ENCODE data around the gene WNT3A.

Gene WNT3A

DNA sequence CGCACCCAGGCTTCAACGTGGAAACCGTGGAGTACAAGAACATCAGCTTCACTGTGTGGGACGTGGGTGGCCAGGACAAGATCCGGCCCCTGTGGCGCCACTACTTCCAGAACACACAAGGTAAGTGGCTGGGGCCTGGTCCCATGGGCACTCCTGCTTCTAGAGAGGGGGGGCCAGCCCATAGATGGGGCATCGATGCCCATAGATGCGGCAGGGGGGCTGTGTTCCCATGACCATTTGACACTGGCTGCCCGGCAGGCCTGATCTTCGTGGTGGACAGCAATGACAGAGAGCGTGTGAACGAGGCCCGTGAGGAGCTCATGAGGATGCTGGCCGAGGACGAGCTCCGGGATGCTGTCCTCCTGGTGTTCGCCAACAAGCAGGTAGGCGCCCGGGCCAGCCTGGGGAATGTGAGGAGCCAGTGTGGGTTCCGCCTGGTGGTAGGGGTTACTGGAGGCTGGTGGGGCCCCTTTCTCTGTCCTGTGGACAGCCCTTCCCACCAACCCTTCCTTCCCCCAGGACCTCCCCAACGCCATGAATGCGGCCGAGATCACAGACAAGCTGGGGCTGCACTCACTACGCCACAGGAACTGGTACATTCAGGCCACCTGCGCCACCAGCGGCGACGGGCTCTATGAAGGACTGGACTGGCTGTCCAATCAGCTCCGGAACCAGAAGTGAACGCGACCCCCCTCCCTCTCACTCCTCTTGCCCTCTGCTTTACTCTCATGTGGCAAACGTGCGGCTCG is 90.7 kb downstream of the WNT3A start:
- DNase-seq (ENCODE audit: low read depth) = no peak
- TF ChIP-seq, protein P1, sequence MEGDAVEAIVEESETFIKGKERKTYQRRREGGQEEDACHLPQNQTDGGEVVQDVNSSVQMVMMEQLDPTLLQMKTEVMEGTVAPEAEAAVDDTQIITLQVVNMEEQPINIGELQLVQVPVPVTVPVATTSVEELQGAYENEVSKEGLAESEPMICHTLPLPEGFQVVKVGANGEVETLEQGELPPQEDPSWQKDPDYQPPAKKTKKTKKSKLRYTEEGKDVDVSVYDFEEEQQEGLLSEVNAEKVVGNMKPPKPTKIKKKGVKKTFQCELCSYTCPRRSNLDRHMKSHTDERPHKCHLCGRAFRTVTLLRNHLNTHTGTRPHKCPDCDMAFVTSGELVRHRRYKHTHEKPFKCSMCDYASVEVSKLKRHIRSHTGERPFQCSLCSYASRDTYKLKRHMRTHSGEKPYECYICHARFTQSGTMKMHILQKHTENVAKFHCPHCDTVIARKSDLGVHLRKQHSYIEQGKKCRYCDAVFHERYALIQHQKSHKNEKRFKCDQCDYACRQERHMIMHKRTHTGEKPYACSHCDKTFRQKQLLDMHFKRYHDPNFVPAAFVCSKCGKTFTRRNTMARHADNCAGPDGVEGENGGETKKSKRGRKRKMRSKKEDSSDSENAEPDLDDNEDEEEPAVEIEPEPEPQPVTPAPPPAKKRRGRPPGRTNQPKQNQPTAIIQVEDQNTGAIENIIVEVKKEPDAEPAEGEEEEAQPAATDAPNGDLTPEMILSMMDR (conservative IDR thresholded peaks at IDR 0.05; ENCODE audit: control insufficient read depth, insufficient read depth, low read depth, low read length) = no peak
- no peak overlapping the region for H3K4me3 ChIP-seq (ENCODE audit: control insufficient read depth, low read depth, low read length)

DNA sequence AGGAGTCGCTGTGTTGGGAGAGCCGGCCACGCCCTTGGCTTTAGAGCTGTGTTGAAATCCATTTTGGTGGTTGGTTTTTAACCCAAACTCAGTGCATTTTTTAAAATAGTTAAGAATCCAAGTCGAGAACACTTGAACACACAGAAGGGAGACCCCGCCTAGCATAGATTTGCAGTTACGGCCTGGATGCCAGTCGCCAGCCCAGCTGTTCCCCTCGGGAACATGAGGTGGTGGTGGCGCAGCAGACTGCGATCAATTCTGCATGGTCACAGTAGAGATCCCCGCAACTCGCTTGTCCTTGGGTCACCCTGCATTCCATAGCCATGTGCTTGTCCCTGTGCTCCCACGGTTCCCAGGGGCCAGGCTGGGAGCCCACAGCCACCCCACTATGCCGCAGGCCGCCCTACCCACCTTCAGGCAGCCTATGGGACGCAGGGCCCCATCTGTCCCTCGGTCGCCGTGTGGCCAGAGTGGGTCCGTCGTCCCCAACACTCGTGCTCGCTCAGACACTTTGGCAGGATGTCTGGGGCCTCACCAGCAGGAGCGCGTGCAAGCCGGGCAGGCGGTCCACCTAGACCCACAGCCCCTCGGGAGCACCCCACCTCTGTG is 91.6 kb downstream of the WNT3A start:
- H3K4me3 ChIP-seq (ENCODE audit: control insufficient read depth, low read depth, low read length) = no peak overlapping the region

DNA sequence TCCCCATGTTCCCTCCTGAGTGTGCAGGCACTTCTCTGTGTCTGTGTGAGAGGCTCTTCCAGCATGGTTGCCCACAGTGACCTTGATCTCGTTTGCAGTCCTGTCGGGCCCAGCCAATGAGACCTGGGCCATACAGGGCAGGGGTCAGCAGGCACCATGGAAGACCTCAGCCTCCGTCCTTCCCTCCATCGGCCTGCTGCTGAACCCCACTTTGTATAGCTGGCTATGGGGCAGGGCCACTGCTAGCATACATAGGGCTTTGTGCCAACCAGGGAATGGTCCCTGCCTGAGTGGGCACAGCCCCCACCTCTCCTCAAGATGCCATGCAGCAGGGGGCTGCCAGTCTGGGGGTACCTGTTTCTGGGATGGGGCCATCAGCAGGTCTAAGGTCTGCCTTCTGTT is 92.5 kb downstream of the WNT3A start:
- no peak for DNase-seq (ENCODE audit: low read depth)
- H3K4me3 ChIP-seq (ENCODE audit: control insufficient read depth, low read depth, low read length) = no peak overlapping the region
- TF ChIP-seq, protein P1 (conservative IDR thresholded peaks at IDR 0.05; ENCODE audit: control insufficient read depth, insufficient read depth, low read depth, low read length) = no peak

More for the DNA sequence above, 91.6 kb downstream of the WNT3A start:
- DNase-seq (ENCODE audit: low read depth) = no peak
- TF ChIP-seq, protein P1 (conservative IDR thresholded peaks at IDR 0.05; ENCODE audit: control insufficient read depth, insufficient read depth, low read depth, low read length) = no peak

DNA sequence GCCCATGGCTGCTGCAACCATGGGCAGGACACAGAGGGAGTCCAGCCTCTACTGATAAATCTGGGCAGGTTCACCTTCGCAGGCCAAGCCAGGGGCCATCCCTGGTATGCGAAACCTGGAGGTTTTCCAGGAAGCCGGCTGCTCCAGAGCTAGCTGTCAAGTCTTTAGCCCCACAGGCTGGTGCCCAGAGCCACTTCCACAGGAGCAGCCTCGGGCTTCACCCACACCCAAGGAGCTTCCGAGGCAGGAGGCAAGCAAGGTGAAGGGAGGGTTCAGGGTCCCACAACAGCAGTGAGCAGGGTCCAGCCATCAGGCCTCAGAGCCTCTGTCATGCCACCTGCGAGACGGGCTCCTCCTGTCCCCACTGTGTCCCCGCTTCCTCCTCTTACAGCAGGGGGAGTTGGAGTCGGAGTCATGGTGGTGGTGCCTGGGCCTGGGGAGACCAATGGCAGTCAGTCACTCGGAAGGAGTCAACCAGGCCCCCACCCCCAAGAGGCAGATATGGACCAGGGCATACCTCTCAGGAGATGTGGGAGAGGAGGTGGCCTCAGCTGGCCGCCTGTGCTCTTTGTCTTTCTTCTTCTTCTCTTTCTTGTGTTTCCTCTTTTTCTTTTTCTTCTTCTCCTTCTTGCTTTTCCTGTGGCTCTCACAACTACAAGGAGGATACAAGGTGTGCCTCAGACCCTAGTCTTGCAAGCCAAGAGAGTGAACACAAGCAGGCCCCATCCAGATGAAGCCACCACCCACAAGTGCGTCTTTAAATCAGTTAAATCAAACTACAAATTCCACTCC is 94.2 kb downstream of the WNT3A start:
- H3K4me3 ChIP-seq (ENCODE audit: control insufficient read depth, low read depth, low read length) = no peak overlapping the region

DNA sequence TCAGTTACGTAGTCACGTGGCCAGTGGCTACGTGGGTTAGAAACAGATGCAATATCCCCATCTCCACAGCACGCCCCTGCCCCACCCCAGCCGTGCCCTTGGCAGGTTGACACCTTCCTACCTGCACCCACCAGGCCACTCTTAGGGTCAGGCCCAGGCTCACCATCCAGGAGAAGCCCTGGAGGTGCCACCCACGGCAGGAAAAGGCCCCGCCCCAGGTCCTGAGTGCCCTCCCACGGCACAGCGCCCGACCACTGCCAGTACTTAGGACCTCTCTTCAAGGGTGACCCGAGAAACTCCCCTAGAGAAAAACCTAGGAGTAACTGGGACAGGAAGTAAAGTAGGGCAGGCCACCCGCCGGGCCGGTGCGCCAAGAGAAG is 94.8 kb downstream of the WNT3A start:
- TF ChIP-seq, protein P1 (conservative IDR thresholded peaks at IDR 0.05; ENCODE audit: control insufficient read depth, insufficient read depth, low read depth, low read length) = no peak
- no peak for DNase-seq (ENCODE audit: low read depth)
- peak overlapping the region; percentile 78 for H3K4me3 ChIP-seq (ENCODE audit: control insufficient read depth, low read depth, low read length)

More for the DNA sequence above, 94.2 kb downstream of the WNT3A start:
- DNase-seq (ENCODE audit: low read depth) = no peak
- TF ChIP-seq, protein P1 (conservative IDR thresholded peaks at IDR 0.05; ENCODE audit: control insufficient read depth, insufficient read depth, low read depth, low read length) = no peak

DNA sequence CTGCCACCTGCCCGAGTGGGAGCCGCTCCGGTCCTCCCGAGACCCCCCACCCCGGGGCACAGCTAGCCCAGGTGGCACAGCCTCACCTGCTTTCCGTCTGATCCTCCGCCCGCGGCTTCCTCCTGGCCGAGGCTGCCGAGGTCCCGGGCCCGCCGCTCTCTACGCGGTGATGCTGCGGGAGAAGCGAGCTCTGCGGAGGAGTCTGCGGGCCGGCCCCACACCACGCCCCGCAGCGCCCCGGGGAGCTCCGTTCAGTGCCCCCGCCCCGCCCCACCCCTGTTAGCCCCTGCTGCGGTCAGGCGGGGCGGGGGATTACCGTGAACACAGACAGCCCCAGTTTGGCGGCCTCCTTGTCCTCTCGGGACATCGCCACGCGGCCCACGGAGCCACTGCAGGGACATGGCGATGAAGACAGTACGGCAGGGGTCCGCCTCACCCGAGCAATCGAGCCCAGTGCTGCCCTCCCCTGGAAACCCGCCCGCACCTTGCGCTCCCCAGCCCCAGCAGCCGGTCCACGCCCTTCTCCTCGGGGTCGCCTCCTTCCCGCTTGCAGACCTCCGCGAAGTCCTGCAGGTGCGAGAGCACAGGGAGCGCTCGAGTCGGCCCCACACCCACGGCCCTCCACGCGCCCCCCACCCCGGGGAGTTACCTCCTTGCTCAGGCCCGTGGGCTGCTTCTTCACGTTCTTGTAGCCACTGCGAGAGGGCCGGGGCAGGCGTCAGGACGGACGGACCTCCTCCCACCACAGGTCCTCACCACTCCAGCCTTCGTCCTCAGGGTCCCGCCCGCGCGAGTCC is 95.4 kb downstream of the WNT3A start:
- DNase-seq (ENCODE audit: low read depth) = no peak
- TF ChIP-seq, protein P1 (conservative IDR thresholded peaks at IDR 0.05; ENCODE audit: control insufficient read depth, insufficient read depth, low read depth, low read length) = no peak
- peak overlapping the region; percentile 78 for H3K4me3 ChIP-seq (ENCODE audit: control insufficient read depth, low read depth, low read length)

Measured in fibroblast of mammary gland (primary cell).